ENCODE data around the gene SARDH. TPM values are rescaled to one million over a fixed set of nuclear protein-coding genes. Genes with fewer than 3 reads are reported as not detected.

The SARDH gene
- total and polyA plus RNA-seq, 2 donors (not counting 3 experiments of a cell fraction or from before 2014, with no cell fraction given), result 0.19 to 0.44 TPM

DNA sequence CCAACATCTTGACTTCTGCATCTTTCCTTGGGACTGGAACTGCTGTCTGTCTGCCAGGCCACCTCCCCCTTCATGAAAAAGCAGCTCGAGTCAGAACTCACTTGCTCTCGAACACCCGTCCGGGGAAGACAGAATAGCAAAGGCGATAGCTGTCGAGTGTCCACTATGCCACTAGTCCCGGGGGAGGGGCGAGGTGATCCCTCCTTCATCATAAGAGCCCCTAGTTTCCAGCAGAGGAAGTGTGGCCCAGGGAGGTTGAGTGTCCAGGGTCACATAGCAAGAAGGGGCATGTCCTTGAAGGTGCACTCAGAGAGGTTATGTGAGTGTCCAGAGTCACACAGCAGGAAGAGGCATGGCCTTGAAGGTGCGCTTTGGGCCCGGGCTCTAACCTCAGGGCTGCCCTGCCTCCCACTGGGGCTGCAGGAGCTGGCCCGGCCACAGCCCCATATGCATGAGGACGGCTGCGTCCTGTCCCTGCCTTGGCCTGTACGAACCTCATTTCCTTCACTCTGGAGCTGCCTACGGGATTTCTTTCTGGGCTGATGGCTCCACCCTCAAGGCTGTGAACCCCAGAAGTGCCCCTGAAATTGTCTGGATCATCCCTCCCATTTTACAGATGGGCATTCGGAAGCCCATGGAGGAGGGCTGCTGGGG is 95.3 kb downstream of the SARDH start:
- no peaks in the 10 kb centered on the region for H4K20me1 ChIP-seq (replicated peaks; ENCODE audit: control insufficient read depth, extremely low read depth, insufficient read depth, low read length)
- H3K36me3 ChIP-seq (ENCODE audit: control insufficient read depth in 2 of 2, extremely low read depth in 1 of 2, insufficient read depth in 2 of 2, low read length in 2 of 2), result no peaks in the 10 kb centered on the region
- ChIA-PET CTCF (no interaction called here), POLR2A (no interaction called here)
- H3K4me2 ChIP-seq (ENCODE audit: insufficient read depth, low read length), result no peak overlapping the region
- H3K79me2 ChIP-seq (ENCODE audit: control insufficient read depth, insufficient read depth, low read length), result no peaks in the 10 kb centered on the region
- FAIRE-seq, result no peak
- no peak overlapping the region for H3K4me3 ChIP-seq (replicated peaks in 1 of 3; ENCODE audit: insufficient read depth in 1 of 3, low read depth in 1 of 3, low read length in 3 of 3)
- no peaks in the 10 kb centered on the region for H3K9me1 ChIP-seq (replicated peaks; ENCODE audit: control insufficient read depth, extremely low read depth, insufficient read depth, low read length)
- no peaks in the 10 kb centered on the region for H3K27me3 ChIP-seq (ENCODE audit: control insufficient read depth in 2 of 2, insufficient read depth in 2 of 2, low read length in 2 of 2)
- dilution Hi-C loops (cut with MboI; ENCODE audit: extremely low pct_ligation_motif_present, low sequenced_read_pairs), result no loop called here
- TF ChIP-seq FOS (IDR thresholded peaks at IDR 0.05; ENCODE audit: borderline replicate concordance, insufficient read depth, low read length), result no peak
- TF ChIP-seq MYC (IDR thresholded peaks at IDR 0.05; ENCODE audit: low read depth, low read length), result no peak
- TF ChIP-seq EZH2 (IDR thresholded peaks at IDR 0.05; ENCODE audit: borderline replicate concordance, low read depth, low read length, severe bottlenecking), result no peak
- no peak for TF ChIP-seq POLR2A (IDR thresholded peaks at IDR 0.05; ENCODE audit: low read depth, low read length)
- TF ChIP-seq POLR2AphosphoS5 (IDR thresholded peaks at IDR 0.05; ENCODE audit: insufficient read depth, low read depth, low read length), result no peak
- no peak for TF ChIP-seq GATA2 (IDR thresholded peaks at IDR 0.05; ENCODE audit: insufficient read depth, insufficient read length, low read depth, low read length)
- TF ChIP-seq JUN (IDR thresholded peaks at IDR 0.05; ENCODE audit: borderline replicate concordance, insufficient read depth, insufficient read length, low read depth), result no peak
- no peaks in the 10 kb centered on the region for H3K4me1 ChIP-seq (ENCODE audit: control insufficient read depth, extremely low read depth, insufficient read depth, low read length)
- DNase-seq (ENCODE audit: low read depth, low spot score), result no peak
- no peak overlapping the region for H3K27ac ChIP-seq (ENCODE audit: insufficient read depth, low read depth, low read length)
- no peak overlapping the region for H2AFZ ChIP-seq (ENCODE audit: low read depth, low read length)
- no TSS peak for BruUV-seq (replicated peaks)
- intact Hi-C loops (cut with micrococcal nuclease), result no loop called here
- H3K9me3 ChIP-seq (replicated peaks; ENCODE audit: control insufficient read depth, insufficient read depth, low read length), result no peaks in the 10 kb centered on the region
- H3K9ac ChIP-seq (replicated peaks; ENCODE audit: extremely low read depth, insufficient read depth, low read length), result no peak overlapping the region

DNA sequence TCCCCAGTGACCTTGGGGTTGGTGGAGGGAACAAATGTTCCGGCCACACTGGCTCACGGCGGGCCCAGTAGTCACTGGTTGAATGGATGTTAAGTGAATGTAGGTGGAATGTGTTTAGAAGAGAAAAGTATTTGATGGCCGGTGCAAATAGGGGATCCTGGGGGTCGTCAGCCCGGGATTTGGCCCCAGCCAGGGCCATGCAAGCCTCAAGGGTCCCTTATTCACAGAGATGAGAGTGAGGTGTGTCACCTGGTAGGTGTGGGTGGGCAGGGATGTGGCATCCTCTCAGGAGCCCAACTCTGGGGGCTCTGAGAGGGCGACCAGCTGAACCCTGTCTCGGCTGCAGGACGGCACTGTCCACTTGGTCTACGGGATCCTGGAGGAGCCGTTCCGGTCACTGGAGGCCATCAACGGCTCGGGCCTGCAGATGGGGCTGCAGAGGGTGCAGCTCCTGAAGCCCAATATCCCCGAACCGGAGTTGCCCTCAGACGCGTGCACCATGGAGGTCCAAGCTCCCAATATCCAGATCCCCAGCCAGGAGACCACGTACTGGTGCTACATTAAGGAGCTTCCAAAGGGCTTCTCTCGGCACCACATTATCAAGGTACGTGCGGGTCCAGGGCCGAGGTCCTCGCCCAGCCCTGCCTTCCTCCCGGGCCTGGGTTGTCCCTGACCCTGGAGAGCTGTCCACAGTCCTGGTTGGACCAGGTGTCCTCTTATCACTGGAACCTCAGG is 96.1 kb downstream of the SARDH start:
- no peak overlapping the region for H3K27ac ChIP-seq (ENCODE audit: insufficient read depth, low read depth, low read length)
- H2AFZ ChIP-seq (ENCODE audit: low read depth, low read length), result no peak overlapping the region
- no peak overlapping the region for H3K4me2 ChIP-seq (ENCODE audit: insufficient read depth, low read length)
- no TSS peak for BruUV-seq (replicated peaks)
- no peak for TF ChIP-seq MYC (IDR thresholded peaks at IDR 0.05; ENCODE audit: low read depth, low read length)
- TF ChIP-seq EZH2 (IDR thresholded peaks at IDR 0.05; ENCODE audit: borderline replicate concordance, low read depth, low read length, severe bottlenecking), result no peak
- no peak for TF ChIP-seq JUN (IDR thresholded peaks at IDR 0.05; ENCODE audit: borderline replicate concordance, insufficient read depth, insufficient read length, low read depth)
- no peak for TF ChIP-seq POLR2AphosphoS5 (IDR thresholded peaks at IDR 0.05; ENCODE audit: insufficient read depth, low read depth, low read length)
- TF ChIP-seq GATA2 (IDR thresholded peaks at IDR 0.05; ENCODE audit: insufficient read depth, insufficient read length, low read depth, low read length), result no peak
- TF ChIP-seq, protein P1, sequence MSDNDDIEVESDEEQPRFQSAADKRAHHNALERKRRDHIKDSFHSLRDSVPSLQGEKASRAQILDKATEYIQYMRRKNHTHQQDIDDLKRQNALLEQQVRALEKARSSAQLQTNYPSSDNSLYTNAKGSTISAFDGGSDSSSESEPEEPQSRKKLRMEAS (IDR thresholded peaks at IDR 0.05; ENCODE audit: insufficient read depth, insufficient read length), result no peak
- TF ChIP-seq, protein P2, sequence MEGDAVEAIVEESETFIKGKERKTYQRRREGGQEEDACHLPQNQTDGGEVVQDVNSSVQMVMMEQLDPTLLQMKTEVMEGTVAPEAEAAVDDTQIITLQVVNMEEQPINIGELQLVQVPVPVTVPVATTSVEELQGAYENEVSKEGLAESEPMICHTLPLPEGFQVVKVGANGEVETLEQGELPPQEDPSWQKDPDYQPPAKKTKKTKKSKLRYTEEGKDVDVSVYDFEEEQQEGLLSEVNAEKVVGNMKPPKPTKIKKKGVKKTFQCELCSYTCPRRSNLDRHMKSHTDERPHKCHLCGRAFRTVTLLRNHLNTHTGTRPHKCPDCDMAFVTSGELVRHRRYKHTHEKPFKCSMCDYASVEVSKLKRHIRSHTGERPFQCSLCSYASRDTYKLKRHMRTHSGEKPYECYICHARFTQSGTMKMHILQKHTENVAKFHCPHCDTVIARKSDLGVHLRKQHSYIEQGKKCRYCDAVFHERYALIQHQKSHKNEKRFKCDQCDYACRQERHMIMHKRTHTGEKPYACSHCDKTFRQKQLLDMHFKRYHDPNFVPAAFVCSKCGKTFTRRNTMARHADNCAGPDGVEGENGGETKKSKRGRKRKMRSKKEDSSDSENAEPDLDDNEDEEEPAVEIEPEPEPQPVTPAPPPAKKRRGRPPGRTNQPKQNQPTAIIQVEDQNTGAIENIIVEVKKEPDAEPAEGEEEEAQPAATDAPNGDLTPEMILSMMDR (IDR thresholded peaks at IDR 0.05; ENCODE audit: extremely low read depth in 1 of 2, insufficient read depth in 1 of 2, low read depth in 1 of 2, low read length in 2 of 2), result no peak
- TF ChIP-seq POLR2A (IDR thresholded peaks at IDR 0.05; ENCODE audit: low read depth, low read length), result no peak
- TF ChIP-seq FOS (IDR thresholded peaks at IDR 0.05; ENCODE audit: borderline replicate concordance, insufficient read depth, low read length), result no peak
- no peak for FAIRE-seq
- no peaks in the 10 kb centered on the region for H4K20me1 ChIP-seq (replicated peaks; ENCODE audit: control insufficient read depth, extremely low read depth, insufficient read depth, low read length)
- POLR2A ChIA-PET, result no interaction called here
- no peaks in the 10 kb centered on the region for H3K9me1 ChIP-seq (replicated peaks; ENCODE audit: control insufficient read depth, extremely low read depth, insufficient read depth, low read length)
- no peaks in the 10 kb centered on the region for H3K79me2 ChIP-seq (ENCODE audit: control insufficient read depth, insufficient read depth, low read length)
- no peaks in the 10 kb centered on the region for H3K27me3 ChIP-seq (ENCODE audit: control insufficient read depth in 2 of 2, insufficient read depth in 2 of 2, low read length in 2 of 2)
- H3K9me3 ChIP-seq (replicated peaks; ENCODE audit: control insufficient read depth, insufficient read depth, low read length), result no peaks in the 10 kb centered on the region
- intact Hi-C loops (cut with micrococcal nuclease), result no loop called here
- no peak overlapping the region for H3K9ac ChIP-seq (replicated peaks; ENCODE audit: extremely low read depth, insufficient read depth, low read length)
- CTCF ChIA-PET, result no interaction called here
- DNase-seq (ENCODE audit: low read depth, low spot score), result no peak
- no peaks in the 10 kb centered on the region for H3K36me3 ChIP-seq (ENCODE audit: control insufficient read depth in 2 of 2, extremely low read depth in 1 of 2, insufficient read depth in 2 of 2, low read length in 2 of 2)
- no peaks in the 10 kb centered on the region for H3K4me1 ChIP-seq (ENCODE audit: control insufficient read depth, extremely low read depth, insufficient read depth, low read length)
- dilution Hi-C loops (cut with MboI; ENCODE audit: extremely low pct_ligation_motif_present, low sequenced_read_pairs), result no loop called here
- no peak overlapping the region for H3K4me3 ChIP-seq (replicated peaks in 1 of 3; ENCODE audit: insufficient read depth in 1 of 3, low read depth in 1 of 3, low read length in 3 of 3)
